ENCODE results near the gene ELAC2.
"Not testable (repeated sequence)": the region's sequence is repeated elsewhere in the genome, so short reads cannot be mapped to it uniquely, and the experiment has no call there.

ELAC2 gene

DNA sequence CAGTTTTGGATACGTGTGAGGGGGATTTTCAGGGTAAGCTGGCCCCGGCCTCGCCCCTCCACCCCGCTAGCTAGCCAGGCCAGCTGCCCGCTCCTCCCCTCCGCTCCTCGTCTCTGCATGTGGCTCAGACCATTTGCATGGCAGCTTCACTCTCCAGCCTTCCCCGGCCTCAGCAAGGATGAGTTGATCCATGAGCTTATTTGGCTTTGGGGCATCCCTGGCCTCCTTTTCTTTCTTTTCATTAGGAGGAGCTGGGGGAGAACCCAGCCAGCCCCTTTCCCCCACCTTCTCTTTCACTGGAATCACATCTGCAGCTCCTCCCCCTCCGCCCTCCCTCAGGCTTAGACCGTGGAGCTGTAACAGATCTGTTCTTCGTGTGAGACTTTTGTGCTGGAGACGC is 30.7 kb downstream of the ELAC2 start:
- DNase-seq = no peak

DNA sequence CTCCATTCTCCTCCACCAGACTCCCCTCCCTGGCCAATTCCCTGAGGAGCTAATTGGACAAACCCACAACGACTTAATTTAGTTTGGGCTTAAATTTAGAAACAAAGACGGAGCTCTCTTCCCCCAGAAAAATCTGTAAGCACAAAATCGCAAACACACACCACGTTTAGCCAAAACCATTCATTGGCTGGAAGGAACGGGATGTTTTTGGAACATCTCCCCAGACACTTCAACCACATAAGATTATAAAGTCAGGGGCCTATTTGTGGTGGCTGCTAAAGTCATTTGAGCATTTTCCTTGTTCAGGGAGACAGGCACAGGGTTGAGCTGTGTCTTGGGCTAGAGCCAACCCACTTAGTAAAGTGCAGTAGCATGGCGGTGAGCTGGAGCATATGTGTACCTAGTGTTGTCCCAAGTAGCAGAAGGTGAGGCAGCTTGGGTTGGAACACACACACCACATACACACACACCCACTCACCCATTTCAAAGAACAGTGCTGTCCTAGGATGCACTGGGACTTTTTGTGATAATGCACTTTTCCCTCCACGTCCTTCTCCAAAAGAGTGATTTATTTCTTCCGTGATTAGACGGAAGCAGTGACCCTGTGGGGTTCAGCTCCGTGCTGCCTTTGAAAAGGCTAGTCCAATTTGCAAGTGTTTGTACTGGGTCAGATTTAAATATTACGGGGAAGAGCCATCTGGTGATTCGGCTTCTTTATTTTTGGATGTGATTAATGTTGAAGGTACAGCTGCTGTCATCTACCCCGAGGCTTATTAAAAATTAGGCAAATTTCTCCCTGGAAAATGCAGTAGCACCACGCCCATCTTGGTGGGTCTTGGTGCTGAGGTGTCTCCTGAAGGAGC is 32.2 kb downstream of the ELAC2 start:
- no peak for DNase-seq

DNA sequence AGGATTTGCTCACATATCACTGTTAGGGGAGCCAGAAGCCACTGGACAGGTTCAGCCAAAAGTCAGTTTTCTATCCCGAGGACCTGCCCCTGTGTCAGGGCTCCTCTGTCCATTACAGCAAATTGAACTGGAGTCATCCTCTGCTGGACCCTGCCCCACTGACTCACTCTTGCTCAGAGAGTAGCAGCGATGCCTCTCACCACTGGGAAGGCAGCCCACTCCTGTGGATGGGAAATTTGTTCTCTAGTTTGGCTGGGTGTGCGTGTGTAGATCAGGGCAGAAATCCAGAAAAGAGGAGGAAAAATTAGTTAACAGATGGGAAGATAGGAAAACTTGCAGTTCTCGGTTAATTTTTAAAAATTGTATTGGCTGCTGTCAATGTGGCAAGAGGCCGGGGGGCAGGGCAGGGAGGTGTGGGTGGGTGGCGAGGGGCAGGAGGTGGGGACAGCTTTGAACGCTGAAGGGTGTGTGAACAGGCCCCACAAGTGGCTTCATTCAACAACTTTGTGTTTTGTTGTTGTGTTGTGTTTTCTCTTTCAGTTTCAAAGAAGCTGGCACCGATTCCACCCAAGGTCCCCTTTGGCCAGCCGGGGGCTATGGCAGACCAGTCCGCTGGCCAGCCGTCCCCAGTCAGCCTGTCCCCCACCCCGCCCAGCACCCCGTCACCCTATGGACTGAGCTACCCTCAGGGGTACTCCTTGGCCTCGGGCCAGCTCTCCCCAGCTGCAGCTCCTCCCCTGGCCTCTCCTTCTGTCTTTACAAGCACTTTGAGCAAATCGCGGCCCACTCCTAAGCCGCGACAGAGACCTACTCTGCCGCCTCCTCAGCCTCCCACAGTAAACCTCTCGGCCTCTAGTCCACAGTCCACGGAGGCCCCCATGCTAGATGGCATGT is 33.6 kb downstream of the ELAC2 start:
- DNase-seq = no peak

DNA sequence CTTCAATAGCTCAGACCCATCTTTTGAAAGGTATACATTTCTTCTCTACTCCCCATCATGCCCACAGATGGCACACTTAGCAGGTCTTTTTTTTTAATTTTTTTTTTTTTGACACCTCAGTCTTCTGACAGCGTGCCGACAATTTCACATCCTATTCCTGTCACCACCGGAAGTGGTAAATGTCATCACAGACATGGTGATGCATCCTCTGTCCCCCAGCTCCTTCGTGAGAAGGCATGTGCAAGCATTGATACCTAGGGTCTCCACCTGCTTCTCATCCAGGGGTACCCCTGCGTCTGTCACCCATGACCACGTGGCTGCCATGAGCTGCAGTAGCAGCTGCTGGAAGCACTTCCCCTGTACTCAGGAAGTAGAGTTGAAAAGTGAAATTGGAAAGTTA is 35.6 kb downstream of the ELAC2 start:
- no peak for DNase-seq

DNA sequence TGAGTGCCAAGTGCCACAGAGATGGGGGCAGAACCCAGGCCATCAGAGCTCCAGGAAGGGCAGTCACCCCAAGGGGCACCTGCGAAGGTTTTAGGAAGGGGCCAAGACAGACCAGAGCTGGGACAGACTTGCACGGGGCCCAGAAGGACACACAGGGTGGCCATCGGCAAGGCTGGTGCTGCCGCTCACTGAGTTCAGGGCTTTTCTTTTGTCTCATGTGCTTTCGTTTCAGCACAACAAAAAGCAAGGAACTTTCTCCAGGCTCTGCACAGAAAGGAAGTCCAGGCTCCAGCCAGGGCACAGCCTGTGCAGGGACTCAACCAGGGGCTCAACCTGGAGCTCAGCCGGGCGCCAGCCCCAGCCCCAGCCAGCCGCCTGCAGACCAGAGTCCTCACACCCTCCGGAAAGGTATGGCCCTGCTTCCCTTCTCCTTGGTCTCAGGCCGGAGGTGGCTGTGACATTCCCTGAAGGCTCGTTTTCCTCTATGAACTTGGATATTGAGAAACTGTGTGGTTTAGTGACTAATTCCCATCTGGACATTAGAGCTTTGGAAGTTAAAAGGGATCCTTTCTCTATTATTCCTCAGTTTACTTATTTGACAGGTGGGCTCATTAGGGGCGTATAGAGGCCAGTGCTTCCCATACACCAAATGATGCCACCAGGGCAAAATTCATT is 37.9 kb downstream of the ELAC2 start:
- DNase-seq = no peak

DNA sequence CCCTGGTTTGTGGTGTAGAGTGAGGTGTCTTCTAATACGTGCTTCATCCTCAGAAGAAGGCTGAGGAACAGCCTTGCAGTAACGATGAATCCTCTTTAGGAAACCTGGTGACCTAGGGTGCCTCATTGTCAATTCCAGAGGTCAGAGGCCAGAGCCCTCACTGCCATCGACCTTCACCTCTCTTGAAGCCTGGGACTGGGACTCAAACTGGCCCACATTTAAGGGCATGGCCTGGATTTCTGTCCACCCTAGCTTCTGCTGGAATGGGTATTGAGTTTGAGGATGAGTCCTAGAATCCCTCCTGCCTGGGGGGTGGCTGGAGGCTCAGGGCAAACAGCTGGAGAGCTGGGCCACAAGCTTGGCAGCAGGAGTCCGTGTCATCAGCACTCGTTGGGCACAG is 38.6 kb downstream of the ELAC2 start:
- DNase-seq = no peak

DNA sequence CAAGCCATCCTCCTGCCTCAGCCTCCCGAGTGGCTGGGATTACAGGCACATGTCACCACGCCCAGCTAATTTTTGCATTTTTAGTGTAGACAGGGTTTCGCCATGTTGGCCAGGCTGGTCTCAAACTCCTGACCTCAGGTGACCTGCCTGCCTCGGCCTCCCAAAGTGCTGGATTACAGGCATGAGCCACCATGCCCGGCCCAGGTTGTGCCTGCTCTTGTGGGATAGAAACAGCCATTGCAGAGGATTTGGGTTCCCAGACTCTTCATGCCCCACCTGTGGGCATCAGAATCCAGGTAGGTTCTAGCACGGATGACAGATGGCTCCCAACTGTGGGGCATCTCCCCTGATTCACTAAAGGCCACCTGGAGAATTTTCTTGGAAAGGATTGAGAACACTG is 39.0 kb downstream of the ELAC2 start:
- not testable (repeated sequence) for DNase-seq

DNA sequence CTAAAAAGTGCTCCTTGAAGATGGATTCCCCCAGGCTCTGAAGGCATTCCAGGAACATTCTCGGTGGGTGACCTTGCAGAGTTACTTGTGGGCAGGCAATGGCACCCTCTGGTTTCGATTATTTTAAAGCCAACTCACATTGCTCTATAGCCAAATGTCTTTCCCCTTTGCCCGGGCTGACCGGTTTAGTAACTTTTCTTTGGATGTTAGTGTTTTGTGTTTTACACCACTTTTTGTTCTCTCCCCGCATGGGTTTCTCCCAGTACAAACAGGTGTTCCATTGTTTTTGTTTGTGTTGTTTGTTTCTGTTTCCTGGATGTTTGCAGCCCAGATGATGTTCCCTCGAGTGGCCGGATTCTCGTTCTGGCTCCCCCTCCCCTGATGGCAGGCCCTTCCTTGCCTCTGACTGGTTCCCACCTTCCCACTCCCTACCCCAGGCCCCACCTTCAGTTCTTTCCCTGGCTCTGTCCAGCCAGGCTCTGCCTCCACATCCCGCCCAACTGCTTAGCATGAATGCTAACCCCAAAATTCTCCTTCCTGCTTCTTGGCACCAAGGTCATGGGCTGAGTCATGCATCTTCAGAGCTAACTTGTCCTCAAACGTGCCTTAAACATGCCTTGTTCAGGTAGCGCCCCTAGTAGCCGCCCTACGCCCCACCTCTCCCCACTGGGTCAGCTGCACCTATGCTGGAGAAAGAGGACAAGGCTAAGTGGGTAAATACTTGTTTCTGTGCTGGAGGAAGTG is 40.6 kb downstream of the ELAC2 start:
- DNase-seq = no peak

DNA sequence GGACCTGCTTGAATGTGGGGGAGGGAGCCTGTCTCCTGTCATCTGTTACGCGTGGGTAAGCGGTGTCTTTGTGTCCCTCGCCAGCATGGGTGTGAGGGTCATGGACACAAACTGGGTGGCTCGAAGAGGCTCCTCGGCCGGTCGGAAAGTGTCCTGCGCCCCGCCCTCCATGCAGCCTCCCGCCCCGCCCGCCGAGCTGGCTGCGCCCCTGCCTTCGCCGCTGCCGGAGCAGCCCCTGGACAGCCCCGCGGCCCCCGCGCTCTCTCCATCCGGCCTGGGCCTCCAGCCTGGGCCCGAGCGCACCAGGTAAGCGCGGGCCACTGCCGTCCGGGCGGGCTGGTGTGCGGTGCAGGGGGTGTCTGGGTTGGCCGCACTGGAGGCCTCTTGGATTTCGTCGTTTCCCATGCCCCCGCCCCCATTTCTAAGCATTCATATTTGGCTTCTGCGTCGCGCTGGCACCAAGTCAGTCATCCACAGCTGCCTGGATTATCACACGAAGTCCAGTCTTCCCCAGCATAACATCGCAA is 43.8 kb downstream of the ELAC2 start:
- no peak for DNase-seq

DNA sequence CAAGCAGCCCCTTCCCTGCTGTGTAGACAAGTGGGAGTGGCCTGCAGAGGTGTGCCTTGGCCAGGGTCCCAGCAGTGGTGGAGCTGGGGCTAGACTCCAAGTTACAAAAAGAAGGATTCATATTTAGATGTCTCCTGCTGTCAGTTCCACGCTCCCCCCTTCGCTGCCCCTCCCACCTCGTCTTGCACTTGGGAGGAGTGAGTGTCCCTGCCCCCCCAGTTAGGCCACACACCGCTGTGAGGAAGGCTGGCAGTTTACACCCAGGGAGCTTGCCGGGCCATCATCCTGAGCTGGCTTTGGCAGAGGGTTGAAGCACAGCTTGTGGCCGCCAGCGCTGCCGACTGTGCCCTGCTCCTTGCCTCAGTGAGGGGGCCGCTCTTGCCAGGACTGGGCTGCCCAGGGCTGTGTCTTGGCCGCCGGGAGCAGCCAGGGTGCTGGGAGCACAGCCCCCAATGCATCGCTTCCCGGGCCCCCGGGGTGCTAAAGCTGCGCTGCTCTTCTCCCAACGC is 44.3 kb downstream of the ELAC2 start:
- DNase-seq = no peak

DNA sequence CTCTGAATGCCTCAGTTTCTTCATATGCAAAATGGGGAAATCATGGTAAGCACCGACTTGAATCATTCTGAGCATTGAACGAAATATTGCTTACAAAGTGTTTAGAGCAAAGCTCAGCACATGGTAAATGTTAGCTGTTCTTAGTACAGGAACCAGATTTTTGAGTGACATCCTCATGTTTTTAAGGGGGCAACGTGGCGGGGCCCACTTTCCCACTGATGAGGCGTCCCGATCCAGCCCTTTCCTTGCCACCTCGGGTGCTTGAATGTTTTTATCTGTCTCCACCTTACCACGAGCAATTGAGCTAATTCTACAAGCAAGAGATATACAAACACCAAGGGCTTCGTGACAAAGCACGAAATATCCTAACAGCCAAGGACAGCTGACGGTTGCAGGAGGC is 49.9 kb downstream of the ELAC2 start:
- DNase-seq = no peak

DNA sequence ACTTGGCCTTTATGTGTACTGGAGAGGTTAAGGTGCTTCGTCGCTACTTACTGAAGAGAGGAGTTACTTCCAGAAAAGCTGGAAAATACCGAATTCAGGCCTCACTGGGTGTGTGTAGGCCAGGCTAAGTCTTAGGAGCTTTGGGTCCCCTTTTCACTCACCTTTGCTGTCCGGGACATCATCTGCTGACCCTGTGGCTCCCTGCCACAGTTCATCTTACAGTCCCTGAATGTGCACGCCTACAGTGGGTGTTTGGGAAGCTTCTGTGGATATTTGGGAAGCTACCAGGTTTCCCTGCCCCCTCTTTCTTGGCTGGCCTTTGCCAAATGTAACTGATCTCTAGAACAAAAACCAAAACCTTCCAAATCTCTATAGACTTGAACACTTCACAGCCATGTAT is 51.4 kb downstream of the ELAC2 start:
- DNase-seq = no peak

DNA sequence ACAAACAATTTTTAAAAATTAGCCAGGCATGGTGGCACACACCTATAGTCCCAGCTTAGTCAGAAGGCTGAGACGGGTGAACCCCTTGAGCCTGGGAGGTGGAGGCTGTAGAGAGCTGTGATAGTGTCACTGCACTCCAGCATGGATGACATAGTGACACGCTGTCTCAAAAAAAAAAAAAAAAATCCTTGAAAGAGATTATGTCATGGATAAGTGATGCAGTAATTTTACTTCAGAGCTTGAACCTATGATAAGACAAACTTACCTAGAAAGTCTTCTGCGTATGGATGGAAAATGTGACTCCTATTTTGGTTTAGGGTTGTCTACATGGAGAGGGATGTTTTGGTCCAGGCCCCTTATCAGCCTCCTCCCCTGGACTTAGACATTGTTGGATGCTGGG is 51.8 kb downstream of the ELAC2 start:
- no peak for DNase-seq

DNA sequence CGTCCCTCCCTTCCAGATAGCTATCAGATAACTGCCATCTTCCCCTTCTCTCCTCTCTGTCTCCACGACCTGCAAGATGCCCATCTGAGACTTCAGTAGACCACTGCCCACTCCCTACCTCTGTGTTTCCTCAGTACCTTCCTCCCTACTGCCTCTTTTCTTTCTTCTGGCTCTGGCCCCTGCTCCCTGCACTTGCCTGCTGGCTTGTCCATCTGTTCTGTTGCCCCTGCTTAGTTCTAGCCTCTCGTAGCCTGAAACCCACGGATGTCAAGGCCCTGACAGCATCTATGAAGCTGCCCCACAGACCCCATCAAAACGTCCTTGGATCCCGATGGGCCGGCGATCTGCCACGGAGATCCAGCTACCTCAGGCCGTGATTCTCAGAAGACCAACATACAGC is 53.0 kb downstream of the ELAC2 start:
- no peak for DNase-seq

DNA sequence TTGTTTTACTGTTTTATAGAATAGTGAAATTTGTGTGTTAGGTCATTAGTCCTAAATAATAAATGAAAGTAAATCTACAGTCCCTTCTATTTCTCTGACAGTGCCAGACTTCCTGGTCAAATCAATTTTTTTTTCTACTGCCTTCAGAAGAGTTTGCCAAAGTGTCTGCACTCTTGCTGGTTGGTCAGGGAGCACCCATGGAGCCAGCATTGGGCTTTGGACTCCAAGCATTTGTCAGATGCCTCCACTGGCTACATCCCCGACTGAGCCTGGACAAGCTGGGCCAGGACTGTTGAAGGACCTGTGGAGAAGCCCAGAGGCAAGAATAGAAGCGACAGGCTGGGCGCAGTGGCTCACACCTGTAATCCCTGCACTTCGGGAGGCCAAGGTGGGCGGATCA is 53.7 kb downstream of the ELAC2 start:
- no peak for DNase-seq

DNA sequence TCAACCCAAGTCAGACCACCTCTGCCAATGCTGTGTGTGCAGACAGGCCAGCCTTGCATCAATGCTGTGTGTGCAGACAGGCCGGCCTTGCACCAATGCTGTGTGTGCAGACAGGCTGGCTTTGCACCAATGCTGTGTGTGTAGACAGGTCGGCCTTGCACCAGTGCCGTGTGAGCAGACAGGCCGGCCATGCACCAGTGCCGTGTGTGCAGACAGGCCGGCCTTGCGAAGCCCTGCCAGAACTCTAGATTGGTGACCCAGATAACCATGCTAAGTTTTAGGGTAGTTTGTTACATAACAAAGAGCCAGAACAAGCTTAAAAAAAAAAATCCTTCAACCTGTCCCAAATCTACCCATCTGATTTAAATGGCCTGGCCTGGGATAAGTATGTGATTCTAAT is 54.3 kb downstream of the ELAC2 start:
- DNase-seq = no peak

DNA sequence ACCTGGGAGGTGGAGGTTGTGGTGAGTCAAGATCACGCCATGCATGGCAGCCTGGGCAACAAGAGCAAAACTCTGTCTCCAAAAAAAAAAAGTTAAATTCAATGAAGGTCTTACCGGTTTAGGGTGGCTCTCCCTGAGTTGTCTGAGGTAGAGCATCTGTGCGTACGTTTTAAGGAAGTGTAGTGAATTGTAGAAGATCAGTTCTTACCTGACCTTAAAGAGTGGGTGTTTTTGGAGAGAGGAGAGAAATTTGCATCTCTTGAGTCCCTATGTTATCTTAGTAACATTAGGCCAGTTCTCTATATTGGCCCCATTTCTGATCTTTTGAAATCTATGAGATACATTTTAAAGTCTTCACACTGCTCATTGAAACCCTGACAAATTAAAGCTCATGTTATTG is 56.2 kb downstream of the ELAC2 start:
- DNase-seq = no peak

DNA sequence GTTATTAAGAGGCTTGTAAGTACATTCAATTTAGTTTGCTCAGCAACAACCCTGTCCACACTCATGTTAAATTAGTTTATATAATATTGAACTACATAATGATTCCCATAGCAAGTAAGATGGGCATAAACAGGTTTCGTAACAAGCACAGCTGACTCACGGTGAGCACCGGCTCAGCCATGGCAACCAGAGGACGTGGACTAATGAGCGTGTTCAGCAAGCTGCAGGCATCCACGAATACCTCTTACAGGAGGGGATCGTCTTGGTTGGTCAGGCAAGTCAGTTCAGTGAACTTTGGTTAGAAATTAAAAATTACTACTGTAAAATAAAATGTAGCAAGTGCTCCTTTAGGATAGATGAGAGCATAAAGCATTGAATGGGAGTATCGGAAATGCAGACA is 58.4 kb downstream of the ELAC2 start:
- DNase-seq = no peak

DNA sequence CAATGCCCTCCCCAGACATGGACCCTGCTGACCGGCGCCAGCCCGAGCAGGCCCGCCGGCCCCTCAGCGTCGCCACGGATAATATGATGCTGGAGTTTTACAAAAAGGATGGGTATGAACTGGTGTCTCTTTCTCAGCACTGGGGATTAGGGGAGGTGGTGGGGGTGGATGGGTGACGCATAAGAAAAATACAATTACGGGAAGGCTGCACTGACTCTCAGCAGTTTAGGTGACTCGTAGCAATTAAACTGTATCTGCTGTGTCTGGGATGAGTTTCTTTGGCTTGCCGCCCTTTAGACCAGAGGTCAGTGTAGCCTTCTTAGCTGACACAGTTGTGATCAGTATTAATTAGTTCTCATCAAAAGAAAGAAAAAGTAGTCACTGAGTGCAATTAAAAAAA is 59.0 kb downstream of the ELAC2 start:
- no peak for DNase-seq

DNA sequence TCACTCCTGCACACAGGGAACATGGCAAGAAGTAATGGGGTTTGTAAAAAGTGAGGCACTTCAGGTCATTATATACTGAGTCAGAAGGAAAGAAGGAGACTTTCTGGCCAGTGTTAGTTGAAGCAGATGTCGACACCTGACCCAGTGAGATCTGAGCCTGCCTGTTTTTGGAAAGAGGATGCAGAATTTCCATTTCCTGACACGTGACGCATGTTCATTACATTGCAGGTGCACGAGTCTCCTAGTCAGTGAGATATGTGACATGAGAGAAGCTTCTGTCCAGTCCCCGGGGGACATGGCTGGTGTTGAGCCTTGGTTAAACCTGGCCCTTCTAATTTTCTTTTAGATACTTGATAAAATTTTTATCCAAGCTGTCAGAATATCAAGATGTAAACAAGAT is 62.3 kb downstream of the ELAC2 start:
- no peak for DNase-seq

DNA sequence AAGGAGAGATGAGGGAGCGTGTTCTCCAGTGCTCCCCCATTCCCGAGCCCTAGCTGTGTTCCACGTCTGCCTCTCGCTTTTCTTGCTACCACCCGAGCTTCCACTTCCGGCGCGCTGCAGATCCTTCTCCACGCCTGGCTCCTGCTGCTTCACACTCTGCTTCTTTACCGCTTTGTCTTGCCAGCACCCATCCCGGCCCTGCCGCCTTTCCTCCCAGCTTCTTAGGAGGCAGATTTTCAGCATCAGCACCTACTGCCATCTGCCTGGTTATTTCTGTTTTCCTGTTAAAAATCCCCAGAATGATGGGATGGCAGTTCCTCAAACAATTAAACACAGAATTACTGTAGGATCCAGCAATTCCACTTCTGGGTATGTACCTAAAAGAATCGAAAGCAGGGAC is 64.7 kb downstream of the ELAC2 start:
- DNase-seq = no peak

DNA sequence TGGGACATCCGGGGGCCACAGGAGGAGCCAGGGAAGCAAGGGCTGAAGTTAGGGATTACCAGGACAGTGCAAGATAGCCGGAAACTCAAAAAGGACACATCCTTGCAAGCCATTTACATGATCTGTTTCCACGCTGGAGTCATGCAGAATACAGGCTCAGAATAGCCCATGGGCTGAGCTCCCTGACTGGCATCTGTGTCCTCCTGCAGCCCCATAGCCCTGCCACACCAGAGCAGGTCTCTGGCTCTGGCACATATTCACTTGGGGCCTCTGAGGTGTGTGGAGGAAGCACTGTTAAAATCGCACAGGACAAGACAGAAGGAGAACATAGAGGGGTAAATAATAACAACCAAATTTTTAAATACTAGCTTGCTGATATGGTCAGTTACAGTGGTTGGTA is 65.8 kb downstream of the ELAC2 start:
- no peak for DNase-seq

Measured in midbrain (tissue), 1 donor.